ENCODE data around the gene APOL1. TPM values are rescaled to one million over a fixed set of nuclear protein-coding genes. Genes with fewer than 3 reads are reported as not detected.
A peak's percentile ranks its signal among the peaks of the same experiment; 100 is the strongest.

The APOL1 gene
- total and polyA plus RNA-seq, 2 donors: 14.2 to 62.6 TPM

- Histone ChIP-seq H3K4me3 (ENCODE audit: low read length in 2 of 2) (no peak overlapping the region), H3K36me3 (ENCODE audit: control insufficient read depth in 2 of 2, insufficient read depth in 2 of 2, low read length in 1 of 2) (peaks cover 98 to 100% of the 10 kb centered on the region in 2 donors), H3K4me1 (ENCODE audit: control insufficient read depth in 2 of 2, insufficient read depth in 2 of 2, low read length in 2 of 2) (no peaks in the 10 kb centered on the region), H3K27me3 (ENCODE audit: control insufficient read depth in 2 of 2, insufficient read depth in 1 of 2, low read length in 1 of 2) (no peaks in the 10 kb centered on the region), H3K9me3 (ENCODE audit: control insufficient read depth in 2 of 2, insufficient read depth in 1 of 2, low read length in 1 of 2) (peaks cover 0 to 5% of the 10 kb centered on the region in 2 donors), H3K27ac (ENCODE audit: low read depth in 1 of 2, low read length in 1 of 2) (no peak overlapping the region)
- 91% methylated on average over 19 of the region's 19 CpGs for WGBS
- no peak for DNase-seq (ENCODE audit: low read depth in 6 of 9, low spot score in 9 of 9)
Measured at GRCh38 chr22:36297568-36297967, 44.6 kb downstream of the APOL1 start.

- no peak overlapping the region for H3K4me3 ChIP-seq (ENCODE audit: low read length in 2 of 2)
- peaks cover 0 to 2% of the 10 kb centered on the region in 2 donors for H3K9me3 ChIP-seq (ENCODE audit: control insufficient read depth in 2 of 2, insufficient read depth in 1 of 2, low read length in 1 of 2)
- no peak overlapping the region for H3K27ac ChIP-seq (ENCODE audit: low read depth in 1 of 2, low read length in 1 of 2)
- DNase-seq (ENCODE audit: low read depth in 6 of 9, low spot score in 9 of 9): no peak
- H3K4me1 ChIP-seq (ENCODE audit: control insufficient read depth in 2 of 2, insufficient read depth in 2 of 2, low read length in 2 of 2): no peaks in the 10 kb centered on the region
- H3K27me3 ChIP-seq (ENCODE audit: control insufficient read depth in 2 of 2, insufficient read depth in 1 of 2, low read length in 1 of 2): no peaks in the 10 kb centered on the region
- 99% methylated on average over 8 of the region's 8 CpGs for WGBS
- peaks cover 98 to 100% of the 10 kb centered on the region in 2 donors for H3K36me3 ChIP-seq (ENCODE audit: control insufficient read depth in 2 of 2, insufficient read depth in 2 of 2, low read length in 1 of 2)
Measured at GRCh38 chr22:36298118-36298517, 45.2 kb downstream of the APOL1 start.

GRCh38 chr22:36298601-36299000 is 45.7 kb downstream of the APOL1 start:
- Histone ChIP-seq H3K27me3 (ENCODE audit: control insufficient read depth in 2 of 2, insufficient read depth in 1 of 2, low read length in 1 of 2) (no peaks in the 10 kb centered on the region), H3K27ac (ENCODE audit: low read depth in 1 of 2, low read length in 1 of 2) (no peak overlapping the region), H3K4me1 (ENCODE audit: control insufficient read depth in 2 of 2, insufficient read depth in 2 of 2, low read length in 2 of 2) (no peaks in the 10 kb centered on the region), H3K36me3 (ENCODE audit: control insufficient read depth in 2 of 2, insufficient read depth in 2 of 2, low read length in 1 of 2) (peaks cover 98 to 100% of the 10 kb centered on the region in 2 donors), H3K9me3 (ENCODE audit: control insufficient read depth in 2 of 2, insufficient read depth in 1 of 2, low read length in 1 of 2) (no peaks in the 10 kb centered on the region), H3K4me3 (ENCODE audit: low read length in 2 of 2) (no peak overlapping the region)
- 99% methylated on average over 13 of the region's 13 CpGs for whole genome bisulfite sequencing
- DNase-seq (ENCODE audit: low read depth in 6 of 9, low spot score in 9 of 9): no peak

GRCh38 chr22:36299295-36299694 is 46.4 kb downstream of the APOL1 start:
- peaks cover 98 to 100% of the 10 kb centered on the region in 2 donors for H3K36me3 ChIP-seq (ENCODE audit: control insufficient read depth in 2 of 2, insufficient read depth in 2 of 2, low read length in 1 of 2)
- whole genome bisulfite sequencing: 96% methylated on average over 14 of the region's 14 CpGs
- no peaks in the 10 kb centered on the region for H3K9me3 ChIP-seq (ENCODE audit: control insufficient read depth in 2 of 2, insufficient read depth in 1 of 2, low read length in 1 of 2)
- no peaks in the 10 kb centered on the region for H3K27me3 ChIP-seq (ENCODE audit: control insufficient read depth in 2 of 2, insufficient read depth in 1 of 2, low read length in 1 of 2)
- H3K4me3 ChIP-seq (ENCODE audit: low read length in 2 of 2): no peak overlapping the region
- H3K27ac ChIP-seq (ENCODE audit: low read depth in 1 of 2, low read length in 1 of 2): no peak overlapping the region
- no peaks in the 10 kb centered on the region for H3K4me1 ChIP-seq (ENCODE audit: control insufficient read depth in 2 of 2, insufficient read depth in 2 of 2, low read length in 2 of 2)
- DNase-seq (ENCODE audit: low read depth in 6 of 9, low spot score in 9 of 9): no peak

- Histone ChIP-seq H3K4me3 (ENCODE audit: low read length in 2 of 2) (no peak overlapping the region), H3K27ac (ENCODE audit: low read depth in 1 of 2, low read length in 1 of 2) (no peak overlapping the region), H3K4me1 (ENCODE audit: control insufficient read depth in 2 of 2, insufficient read depth in 2 of 2, low read length in 2 of 2) (no peaks in the 10 kb centered on the region), H3K27me3 (ENCODE audit: control insufficient read depth in 2 of 2, insufficient read depth in 1 of 2, low read length in 1 of 2) (no peaks in the 10 kb centered on the region), H3K36me3 (ENCODE audit: control insufficient read depth in 2 of 2, insufficient read depth in 2 of 2, low read length in 1 of 2) (peaks cover 98 to 100% of the 10 kb centered on the region in 2 donors), H3K9me3 (ENCODE audit: control insufficient read depth in 2 of 2, insufficient read depth in 1 of 2, low read length in 1 of 2) (no peaks in the 10 kb centered on the region)
- 94% methylated on average over 12 of the region's 12 CpGs for WGBS
- no peak for DNase-seq (ENCODE audit: low read depth in 6 of 9, low spot score in 9 of 9)
Measured at GRCh38 chr22:36299911-36300310, 47.0 kb downstream of the APOL1 start.

GRCh38 chr22:36300396-36301212 is 47.7 kb downstream of the APOL1 start:
- Histone ChIP-seq H3K9me3 (ENCODE audit: control insufficient read depth in 2 of 2, insufficient read depth in 1 of 2, low read length in 1 of 2) (no peaks in the 10 kb centered on the region), H3K4me1 (ENCODE audit: control insufficient read depth in 2 of 2, insufficient read depth in 2 of 2, low read length in 2 of 2) (peaks cover 0 to 2% of the 10 kb centered on the region in 2 donors), H3K36me3 (ENCODE audit: control insufficient read depth in 2 of 2, insufficient read depth in 2 of 2, low read length in 1 of 2) (peaks cover 98 to 100% of the 10 kb centered on the region in 2 donors), H3K4me3 (ENCODE audit: low read length in 2 of 2) (no peak overlapping the region), H3K27me3 (ENCODE audit: control insufficient read depth in 2 of 2, insufficient read depth in 1 of 2, low read length in 1 of 2) (no peaks in the 10 kb centered on the region), H3K27ac (ENCODE audit: low read depth in 1 of 2, low read length in 1 of 2) (no peak overlapping the region)
- 97% methylated on average over 24 of the region's 24 CpGs for WGBS
- DNase-seq (ENCODE audit: low read depth in 6 of 9, low spot score in 9 of 9): no peak

- Histone ChIP-seq H3K27ac (ENCODE audit: low read depth in 1 of 2, low read length in 1 of 2) (no peak overlapping the region), H3K36me3 (ENCODE audit: control insufficient read depth in 2 of 2, insufficient read depth in 2 of 2, low read length in 1 of 2) (peaks cover 98 to 100% of the 10 kb centered on the region in 2 donors), H3K9me3 (ENCODE audit: control insufficient read depth in 2 of 2, insufficient read depth in 1 of 2, low read length in 1 of 2) (no peaks in the 10 kb centered on the region), H3K4me3 (ENCODE audit: low read length in 2 of 2) (no peak overlapping the region), H3K27me3 (ENCODE audit: control insufficient read depth in 2 of 2, insufficient read depth in 1 of 2, low read length in 1 of 2) (no peaks in the 10 kb centered on the region), H3K4me1 (ENCODE audit: control insufficient read depth in 2 of 2, insufficient read depth in 2 of 2, low read length in 2 of 2) (peaks cover 0 to 2% of the 10 kb centered on the region in 2 donors)
- WGBS: 48% methylated on average over 13 of the region's 13 CpGs
- DNase-seq (ENCODE audit: low read depth in 6 of 9, low spot score in 9 of 9): peak; percentile 48 to 87 (median 67)
Measured at GRCh38 chr22:36301384-36301828, 48.5 kb downstream of the APOL1 start.

- no peak for DNase-seq (ENCODE audit: low read depth in 6 of 9, low spot score in 9 of 9)
- WGBS: 97% methylated on average over 8 of the region's 8 CpGs
- H3K4me3 ChIP-seq (ENCODE audit: low read length in 2 of 2): no peak overlapping the region
- peaks cover 98 to 100% of the 10 kb centered on the region in 2 donors for H3K36me3 ChIP-seq (ENCODE audit: control insufficient read depth in 2 of 2, insufficient read depth in 2 of 2, low read length in 1 of 2)
- no peak overlapping the region for H3K27ac ChIP-seq (ENCODE audit: low read depth in 1 of 2, low read length in 1 of 2)
- no peaks in the 10 kb centered on the region for H3K9me3 ChIP-seq (ENCODE audit: control insufficient read depth in 2 of 2, insufficient read depth in 1 of 2, low read length in 1 of 2)
- H3K27me3 ChIP-seq (ENCODE audit: control insufficient read depth in 2 of 2, insufficient read depth in 1 of 2, low read length in 1 of 2): no peaks in the 10 kb centered on the region
- peaks cover 0 to 2% of the 10 kb centered on the region in 2 donors for H3K4me1 ChIP-seq (ENCODE audit: control insufficient read depth in 2 of 2, insufficient read depth in 2 of 2, low read length in 2 of 2)
Measured at GRCh38 chr22:36301851-36302250, 48.9 kb downstream of the APOL1 start.

GRCh38 chr22:36302439-36303114 is 49.6 kb downstream of the APOL1 start:
- DNase-seq (ENCODE audit: low read depth in 6 of 9, low spot score in 9 of 9): no peak
- Histone ChIP-seq H3K4me3 (ENCODE audit: low read length in 2 of 2) (no peak overlapping the region), H3K4me1 (ENCODE audit: control insufficient read depth in 2 of 2, insufficient read depth in 2 of 2, low read length in 2 of 2) (peaks cover 0 to 2% of the 10 kb centered on the region in 2 donors), H3K27me3 (ENCODE audit: control insufficient read depth in 2 of 2, insufficient read depth in 1 of 2, low read length in 1 of 2) (no peaks in the 10 kb centered on the region), H3K27ac (ENCODE audit: low read depth in 1 of 2, low read length in 1 of 2) (peak overlapping the region in 1 of 2 donors; percentile 10), H3K9me3 (ENCODE audit: control insufficient read depth in 2 of 2, insufficient read depth in 1 of 2, low read length in 1 of 2) (no peaks in the 10 kb centered on the region), H3K36me3 (ENCODE audit: control insufficient read depth in 2 of 2, insufficient read depth in 2 of 2, low read length in 1 of 2) (peaks cover 98 to 99% of the 10 kb centered on the region in 2 donors)
- WGBS: 98% methylated on average over 17 of the region's 17 CpGs
